MM.1S (cell line): Measurements from ENCODE around the gene PRKAR1B.

Experiments used
- CTCF ChIP-seq: fragments of 300-600 bp; sonication (generic); IDR thresholded peaks from 2 replicates; pipeline ENCODE4 v1.5.1; 2016; ENCODE audit warnings: antibody characterized with exemption, low read length, mixed read lengths
- EZH2 ChIP-seq: fragments of 300-600 bp; sonication (generic); optimal IDR thresholded peaks from 2 replicates; pipeline ENCODE3; 2017; ENCODE audit warnings: low read depth, mild to moderate bottlenecking, antibody characterized with exemption, low read length, mixed read lengths
- EZH2phosphoT487 ChIP-seq: fragments of 300-600 bp; sonication (generic); IDR thresholded peaks from 2 replicates; pipeline ENCODE4 v1.6.1; 2018; ENCODE audit warnings: antibody characterized with exemption, low read length

- no peak for TF ChIP-seq CTCF
- no peak for TF ChIP-seq EZH2
- TF ChIP-seq EZH2phosphoT487: no peak
These were observed 144.2 kb downstream of the PRKAR1B start for GRCh38 chr7:582931-583330.
